Measurements from ENCODE around the gene CFAP58. TPM values are rescaled to one million over a fixed set of nuclear protein-coding genes. Genes with fewer than 3 reads are reported as not detected.

The CFAP58 gene
- total and polyA plus RNA-seq, 2 of the 13 experiments (the other 11 are each of a cell fraction or from before 2014, with no cell fraction given): 0.03 TPM; not detected in 1

GRCh38 chr10:104340111-104340526, 13.5 kb upstream of the CFAP58 start:
- peak overlapping the region; percentile 79; the same call in 1 of the 2 replicates for H3K4me2 ChIP-seq (ENCODE audit: low read depth, low read length)
- no peak overlapping the region for H3K9ac ChIP-seq (ENCODE audit: insufficient read depth, low read depth, low read length)
- BruUV-seq (replicated peaks): no TSS peak
- in situ Hi-C loops (cut with HindIII; ENCODE audit: extremely low pct_ligation_motif_present, low pct_unique_long_range_greater_than_20kb): no loop called here
- ChIA-PET CTCF (ENCODE audit: low intra/inter-chr PET ratio, low total read pairs) (no interaction called here), POLR2A (interaction anchor here (1.2 kb wide), 1 partner anchor 10 kb away, joined by 4 read pairs; no protein-coding TSS in a partner anchor)
- no peaks in the 10 kb centered on the region for H3K79me2 ChIP-seq (ENCODE audit: insufficient read depth, low read length)
- no peaks in the 10 kb centered on the region for H3K36me3 ChIP-seq (replicated peaks in 1 of 2; ENCODE audit: control insufficient read depth in 1 of 2, insufficient read depth in 2 of 2, low read length in 2 of 2)
- H3K27ac ChIP-seq (ENCODE audit: extremely low read length, insufficient read depth, low read length): no peak overlapping the region
- no peak overlapping the region for H2AFZ ChIP-seq (ENCODE audit: low read length)
- no peak for DNase-seq (ENCODE audit: low spot score)
- H3K4me3 ChIP-seq (replicated peaks in 1 of 3; ENCODE audit: insufficient read depth in 1 of 3, low read depth in 2 of 3, low read length in 3 of 3): no peak overlapping the region
- TF ChIP-seq ZSCAN5A (CRISPR knock-in tag; IDR thresholded peaks at IDR 0.05; ENCODE audit: borderline replicate concordance): no peak
- TF ChIP-seq ZNF788 (CRISPR knock-in tag; IDR thresholded peaks at IDR 0.05; ENCODE audit: borderline replicate concordance): no peak
- TF ChIP-seq MEF2D (CRISPR knock-in tag; IDR thresholded peaks at IDR 0.05): no peak
- no peak for TF ChIP-seq PAXIP1 (CRISPR knock-in tag; conservative IDR thresholded peaks at IDR 0.05)
- ATAC-seq: no peak
- no peaks in the 10 kb centered on the region for H3K9me3 ChIP-seq (ENCODE audit: low read length)
- FAIRE-seq: no peak
- peaks cover 59% of the 10 kb centered on the region for H3K4me1 ChIP-seq (ENCODE audit: insufficient read depth, low read length)
- no peaks in the 10 kb centered on the region for H4K20me1 ChIP-seq (ENCODE audit: insufficient read depth, low read length)
- WGBS (ENCODE audit: low lambda C conversion rate): 11% methylated on average over 4 of the region's 4 CpGs
- H3K27me3 ChIP-seq (ENCODE audit: control insufficient read depth in 1 of 2, insufficient read depth in 2 of 2, low read length in 2 of 2): peaks cover 0 to 21% of the 10 kb centered on the region in 2 experiments; a peak in 3 of 5 replicates
- intact Hi-C loops (cut with micrococcal nuclease; ENCODE audit: unreplicated experiment): no loop called here
